GM21515 (cell line): Measurements from ENCODE around the gene SHB.

Experiments used
- ATAC-seq: cut with Tn5 transposase; IDR thresholded peaks from one replicate; pipeline ENCODE4 v1.9.1; 2021; ENCODE audit not compliant: unreplicated experiment

SHB gene

DNA sequence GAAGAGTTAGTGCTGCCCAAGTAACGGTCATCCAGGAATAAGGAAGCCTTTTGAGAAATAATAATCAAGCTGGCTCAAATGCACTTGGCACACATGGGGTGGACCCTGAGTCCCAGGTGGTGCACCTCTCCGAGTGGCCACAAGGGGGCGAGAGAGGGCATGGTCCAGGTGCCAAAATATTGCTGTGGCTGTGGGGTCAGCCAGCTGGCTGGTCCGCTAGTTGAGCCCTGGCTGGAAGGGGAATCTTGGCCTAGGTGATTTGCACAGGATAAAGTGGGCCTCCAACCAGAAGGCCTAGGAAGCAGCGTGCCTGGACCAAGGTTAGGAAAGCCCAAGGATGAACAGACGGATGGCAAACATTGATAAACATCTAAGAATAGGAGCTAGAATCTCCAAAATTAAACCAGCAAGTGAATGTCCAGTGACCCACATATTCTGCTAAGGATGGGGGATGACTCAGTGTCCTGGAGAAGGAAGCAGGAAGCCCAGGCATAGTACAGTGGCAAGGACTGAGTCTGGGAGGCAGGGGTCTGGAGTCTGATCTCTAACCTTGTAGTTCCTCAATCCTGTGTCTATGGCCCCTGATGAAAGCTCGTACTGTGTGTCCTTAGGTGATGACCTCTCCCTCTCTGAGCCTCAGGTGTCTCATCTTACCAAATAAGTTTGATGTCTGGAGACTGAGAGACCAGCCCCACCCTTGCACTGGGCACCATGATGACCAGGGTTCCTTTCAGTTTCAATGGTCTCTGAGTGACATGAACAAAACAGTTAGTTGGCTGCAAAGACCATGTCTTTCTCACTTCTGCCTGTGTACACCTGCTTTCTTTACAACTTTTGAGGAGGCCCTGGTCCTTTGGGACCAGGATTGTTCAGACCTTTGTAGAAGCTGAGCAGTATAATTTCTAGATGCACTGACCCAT, 19.2 kb upstream of the SHB start:
- peak; percentile 45 for ATAC-seq

DNA sequence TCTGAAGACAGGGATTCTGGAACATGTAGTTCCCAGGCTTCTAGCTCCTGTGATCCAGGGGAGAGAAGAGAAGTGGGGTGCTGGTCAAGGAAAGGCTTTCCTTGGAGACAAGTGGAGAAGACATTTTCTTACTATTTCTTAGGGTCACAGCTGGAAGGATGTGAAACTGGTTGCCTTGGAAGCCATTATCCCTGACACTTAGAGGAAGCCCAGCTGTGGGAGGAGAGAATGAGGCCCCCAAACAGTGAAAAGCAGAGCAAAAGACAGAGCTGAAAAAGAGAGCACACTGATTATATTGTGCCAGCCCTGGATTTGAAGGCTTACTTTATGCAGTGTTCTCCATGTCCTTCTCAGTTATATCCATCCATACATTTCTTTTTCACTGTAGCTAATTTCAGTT, 17.5 kb upstream of the SHB start:
- no peak for ATAC-seq

DNA sequence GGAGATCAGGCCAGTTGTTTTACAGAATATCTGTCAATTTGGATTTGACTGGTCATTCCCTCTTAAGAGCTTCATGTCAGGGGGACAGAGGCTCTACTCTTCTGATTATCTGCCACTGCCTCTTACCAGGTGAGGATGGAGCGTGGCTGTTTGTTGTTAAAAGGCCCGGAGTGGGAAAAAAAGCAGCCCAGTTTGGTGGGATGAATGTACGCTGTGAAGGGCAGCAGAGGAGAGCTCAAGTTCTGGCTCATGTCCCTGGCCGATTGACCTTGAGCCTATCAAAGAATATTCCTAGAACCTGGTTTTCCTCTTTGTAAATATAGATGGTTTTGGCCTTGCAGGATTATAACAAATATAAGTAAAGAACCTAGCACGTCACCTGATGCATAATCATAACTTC, 16.3 kb upstream of the SHB start:
- no peak for ATAC-seq

DNA sequence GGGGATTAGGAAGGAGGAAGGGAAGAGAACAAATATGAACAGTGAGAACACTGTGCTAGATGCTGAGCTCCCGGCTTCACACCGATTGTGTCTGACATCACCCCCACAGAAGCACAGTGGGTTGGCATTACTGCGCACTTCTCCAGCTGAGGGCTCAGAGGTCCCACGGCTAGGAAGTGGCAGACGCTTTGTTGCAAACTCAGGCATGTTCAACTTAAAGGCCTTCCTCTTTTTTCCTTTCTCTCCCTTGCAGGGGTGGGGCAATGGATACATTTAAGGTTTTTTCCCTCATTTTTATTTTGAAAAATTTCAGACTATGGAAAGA, 15.5 kb upstream of the SHB start:
- ATAC-seq: no peak

DNA sequence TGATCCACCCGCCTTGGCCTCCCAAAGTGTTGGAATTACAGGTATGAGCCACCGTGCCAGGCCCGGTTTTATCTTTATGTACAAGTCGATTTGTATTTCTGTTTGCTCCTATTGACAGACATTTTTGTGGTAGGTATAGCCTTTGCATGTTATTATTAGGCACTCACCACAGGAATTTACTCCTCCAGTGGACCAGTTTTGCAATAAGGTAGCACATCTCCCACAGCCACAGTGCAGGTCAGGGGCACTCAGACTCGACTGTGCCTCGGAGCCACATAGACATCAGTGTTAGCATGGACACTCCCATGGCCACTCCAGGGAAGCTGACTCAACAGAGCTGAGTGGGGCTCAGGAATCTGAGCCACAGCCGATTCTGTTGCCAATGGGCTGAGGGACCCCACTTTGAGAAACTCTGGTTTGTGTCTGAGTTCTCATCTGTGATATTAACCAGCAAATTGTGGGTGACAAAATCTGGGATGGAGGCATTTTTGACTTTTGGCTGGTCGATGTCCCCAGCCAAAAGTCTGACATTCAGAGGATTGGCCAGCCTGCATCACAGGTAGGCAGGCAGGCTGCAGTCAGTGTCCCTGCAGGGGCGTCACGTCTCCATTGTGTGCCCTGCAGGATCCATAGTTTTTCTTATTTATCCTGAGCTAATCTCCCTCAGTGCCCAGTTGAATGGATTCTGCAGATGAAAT, 15.0 kb upstream of the SHB start:
- no peak for ATAC-seq

DNA sequence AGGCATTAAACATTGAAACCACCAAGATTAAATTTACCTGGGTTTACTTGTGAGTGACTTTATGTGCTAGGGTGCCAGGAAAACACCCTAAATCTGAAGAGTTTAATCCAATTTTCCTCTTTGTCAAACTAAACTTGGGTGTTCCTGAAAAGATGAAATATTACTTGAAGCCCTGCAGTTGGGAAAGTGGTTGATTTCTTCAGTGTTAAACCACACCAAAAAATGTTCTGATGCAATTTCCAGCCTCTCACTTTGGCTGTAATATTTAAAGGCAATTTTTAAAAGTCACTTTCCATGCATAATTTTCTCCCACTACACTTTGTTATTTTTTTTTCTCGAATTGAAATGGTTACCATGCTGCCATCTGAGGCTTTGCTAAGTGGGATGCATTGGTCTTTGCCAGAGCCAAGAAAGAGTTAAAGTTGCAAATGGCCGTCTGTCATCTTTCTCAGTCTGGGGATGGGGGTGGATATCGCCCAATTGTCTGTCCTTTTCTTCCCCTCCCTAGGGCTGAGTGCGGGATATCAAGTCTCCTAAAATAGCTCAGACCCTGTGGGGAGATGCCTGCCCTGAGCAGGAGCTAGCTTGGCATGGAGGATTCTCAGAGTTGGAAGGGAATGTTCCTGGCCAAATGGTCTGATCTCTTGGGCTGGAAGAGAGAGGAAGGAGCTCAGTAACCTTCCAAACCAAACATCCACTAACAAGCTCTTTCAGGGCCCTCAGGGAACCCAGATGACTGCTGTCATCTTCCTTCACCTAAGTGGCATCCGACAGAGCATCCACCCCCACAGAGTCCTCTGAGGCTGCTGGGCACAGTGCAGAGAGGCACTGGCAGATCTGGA, 13.6 kb upstream of the SHB start:
- ATAC-seq: no peak

DNA sequence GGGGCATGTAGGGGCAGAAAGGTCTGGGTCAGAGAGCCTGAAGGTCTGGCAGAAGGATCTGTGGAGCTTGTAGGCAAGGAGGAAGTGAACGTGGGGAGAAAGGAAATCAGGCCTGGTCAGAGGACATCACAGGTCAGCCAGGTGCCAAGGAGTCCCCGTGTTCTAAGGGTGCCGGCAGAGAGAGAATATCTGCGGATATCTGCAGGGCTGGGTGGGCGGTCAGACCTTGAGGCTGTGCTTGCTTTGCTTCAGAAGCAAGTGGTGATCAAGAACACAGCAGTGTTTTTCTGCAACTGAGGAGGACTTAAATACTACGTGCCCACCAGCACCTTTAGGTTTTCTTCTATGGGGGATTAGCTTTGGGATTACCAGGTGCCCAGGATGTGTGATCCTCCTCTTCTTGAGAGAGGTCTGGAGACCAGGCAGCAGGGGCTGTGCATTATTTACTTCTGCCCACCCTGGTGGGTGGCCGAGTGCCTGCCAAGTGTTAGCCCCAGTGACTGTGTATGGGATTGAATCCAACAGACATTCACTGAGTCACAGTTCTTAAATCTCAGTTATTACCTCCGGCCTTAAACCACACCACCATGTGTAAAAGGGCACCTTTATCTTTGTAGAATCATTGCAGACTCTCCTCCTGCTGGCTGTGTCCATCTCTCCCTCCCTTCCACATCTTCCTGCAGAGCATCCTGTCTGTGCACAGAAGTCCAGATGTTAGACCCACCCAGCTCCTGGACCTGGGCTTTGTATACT, 12.5 kb upstream of the SHB start:
- ATAC-seq: no peak

DNA sequence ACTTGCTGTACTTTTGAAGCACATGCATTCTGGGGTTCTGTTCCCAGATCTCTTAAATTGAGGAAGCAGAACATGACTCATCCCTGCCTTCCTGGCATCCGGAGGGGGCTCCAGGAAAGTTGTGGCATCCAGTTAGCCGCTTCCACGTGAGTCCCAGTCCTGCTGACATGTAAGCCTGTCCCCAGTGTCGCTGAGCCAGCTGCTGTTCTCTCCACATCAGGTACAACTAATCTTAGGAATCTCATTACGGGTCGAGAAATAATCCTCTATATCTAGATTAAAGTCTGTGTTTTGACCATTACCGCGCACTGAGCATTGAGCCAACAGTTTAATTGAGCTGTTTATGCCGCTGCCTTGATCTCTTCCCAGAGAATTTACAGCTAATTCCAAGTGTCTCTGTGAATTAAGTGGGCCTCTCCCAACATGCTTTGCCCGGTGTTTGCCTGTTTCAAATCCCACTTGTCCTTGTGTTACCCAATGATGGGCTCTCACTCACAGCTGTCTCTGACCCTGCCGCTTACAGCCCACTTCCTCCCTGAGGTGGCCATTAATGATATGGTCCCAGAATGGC, 10.5 kb upstream of the SHB start:
- no peak for ATAC-seq

DNA sequence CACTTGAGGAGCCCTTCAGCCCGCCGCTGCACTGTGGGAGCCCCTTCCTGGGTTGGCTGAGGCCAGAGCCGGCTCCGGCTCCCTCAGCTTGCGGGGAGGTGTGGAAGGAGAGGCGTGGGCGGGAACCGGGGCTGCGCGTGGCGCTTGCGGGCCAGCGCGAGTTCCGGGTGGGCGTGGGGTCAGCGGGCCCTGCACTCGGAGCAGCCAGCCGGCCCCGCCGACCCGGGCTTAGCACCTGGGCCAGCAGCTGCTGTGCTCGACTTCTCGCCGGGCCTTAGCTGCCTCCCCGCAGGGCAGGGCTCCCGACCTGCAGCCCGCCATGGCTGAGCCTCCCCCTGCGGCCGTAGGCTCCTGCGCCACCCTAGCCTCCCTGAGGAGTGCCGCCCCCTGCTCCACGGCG, 6.2 kb upstream of the SHB start:
- ATAC-seq: no peak

DNA sequence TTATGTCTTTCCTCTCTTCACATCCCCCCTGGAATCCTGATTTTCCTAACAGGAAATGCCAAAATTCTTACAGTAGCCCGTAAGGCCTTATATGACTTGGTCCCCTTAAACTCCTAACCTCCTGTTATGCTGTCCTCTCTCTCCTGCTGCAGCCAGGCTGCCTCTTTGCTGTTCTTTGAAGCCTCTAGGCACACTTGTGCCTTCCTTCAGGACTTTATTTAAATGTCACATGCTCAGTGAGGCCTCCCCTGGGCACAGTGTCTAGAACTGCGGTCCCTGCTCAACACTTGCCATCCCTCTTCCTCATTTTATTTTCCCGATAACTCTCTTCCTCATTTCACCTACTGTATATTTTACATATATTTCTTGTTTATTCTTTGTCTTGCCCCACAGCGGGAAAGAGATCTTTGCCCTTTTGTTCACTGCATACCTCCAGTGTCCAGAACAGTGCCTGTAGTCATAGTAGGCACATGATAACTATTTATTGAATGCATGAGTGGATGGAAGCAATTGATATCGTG, 5.5 kb upstream of the SHB start:
- ATAC-seq: no peak

DNA sequence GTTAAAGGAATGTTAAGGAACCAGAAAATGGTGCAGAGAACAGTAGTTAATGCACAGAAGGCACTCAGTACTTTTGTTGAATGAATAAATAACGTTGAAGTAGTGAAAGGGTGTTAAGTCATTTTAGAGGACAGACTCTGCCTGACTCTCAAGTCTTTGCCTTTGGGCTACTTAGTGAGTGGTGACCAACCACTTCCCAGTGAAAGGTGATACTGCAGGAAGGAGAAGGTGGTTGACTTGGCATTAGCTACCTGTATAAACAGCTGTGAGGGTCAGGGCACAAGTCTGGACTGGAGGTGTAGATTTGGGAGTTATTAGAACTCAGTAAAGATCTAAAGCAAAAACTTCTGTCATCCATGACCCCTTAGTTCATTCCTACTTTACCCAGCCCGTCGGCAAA, 4.9 kb upstream of the SHB start:
- ATAC-seq: no peak

DNA sequence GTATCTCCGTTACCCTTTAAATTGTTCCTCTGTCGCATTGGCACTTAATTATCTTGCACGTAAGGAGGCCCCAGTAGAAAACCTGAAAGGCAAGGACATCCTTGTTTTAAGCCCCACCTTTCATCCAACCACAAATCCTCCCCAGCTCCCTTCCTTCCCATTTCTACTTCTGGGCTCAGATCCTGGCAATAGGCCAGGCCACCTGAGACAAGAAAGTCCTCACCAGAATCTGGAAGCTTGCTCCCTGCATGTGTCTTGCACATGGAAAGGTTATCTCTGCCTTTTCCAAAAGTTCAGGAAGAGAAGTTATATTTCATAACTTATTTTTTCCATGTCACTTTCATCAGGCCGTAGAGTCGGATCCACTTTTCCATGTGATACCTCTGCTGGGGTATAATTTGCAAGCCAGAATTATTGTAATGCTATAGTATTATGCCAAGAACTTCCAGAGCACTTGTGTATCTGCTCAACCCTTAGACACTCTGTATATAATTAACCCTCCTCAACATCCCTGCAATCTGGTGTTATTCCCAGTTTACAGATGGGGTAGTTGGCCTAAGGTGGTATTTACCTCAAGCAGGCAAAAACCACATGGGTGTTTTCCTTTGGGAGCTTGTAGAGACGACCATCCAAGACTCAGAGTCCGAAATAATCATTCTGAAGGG, 2.6 kb upstream of the SHB start:
- no peak for ATAC-seq

DNA sequence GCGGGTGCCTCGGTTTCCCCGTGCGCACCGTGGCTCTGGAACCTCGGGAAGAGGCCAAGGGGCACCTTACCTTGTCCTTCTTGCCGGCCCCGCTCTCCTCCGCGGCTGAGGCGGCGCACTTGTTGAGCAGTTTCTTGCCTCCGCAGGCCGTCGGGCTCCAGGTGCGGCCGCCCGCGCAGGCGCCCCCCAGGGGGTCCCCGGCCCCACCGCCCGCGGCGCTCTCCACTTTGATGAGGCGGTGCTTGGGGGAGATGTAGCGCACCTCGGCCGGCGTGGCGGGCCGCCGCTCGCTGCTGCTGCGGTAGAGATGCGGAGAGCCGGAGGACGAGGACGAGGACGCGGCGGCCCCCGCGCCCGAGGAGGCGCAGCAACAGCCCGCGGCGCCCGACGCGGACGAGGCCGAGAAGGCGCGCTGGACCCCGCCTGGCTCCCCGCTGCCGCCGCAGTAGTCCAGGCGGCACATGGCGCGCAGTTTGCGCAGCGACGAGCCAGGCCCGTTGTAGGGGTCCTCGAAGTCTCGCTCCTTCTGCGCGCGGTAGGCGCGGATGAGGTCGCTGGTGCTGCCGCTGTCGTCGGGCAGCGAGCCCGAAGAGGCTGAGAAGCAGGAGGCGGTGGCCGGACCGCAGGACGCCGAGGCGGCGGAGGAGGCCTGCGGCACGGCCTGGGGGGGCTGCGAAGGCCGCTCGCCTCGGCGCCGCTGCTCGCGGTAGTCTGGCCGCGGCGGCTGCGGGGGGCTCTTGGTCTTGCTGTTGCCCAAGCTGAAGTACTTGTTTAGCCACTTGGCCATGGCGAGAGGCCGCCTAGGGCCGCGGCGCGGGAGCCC, 957 bp downstream of the SHB start:
- ATAC-seq: no peak

DNA sequence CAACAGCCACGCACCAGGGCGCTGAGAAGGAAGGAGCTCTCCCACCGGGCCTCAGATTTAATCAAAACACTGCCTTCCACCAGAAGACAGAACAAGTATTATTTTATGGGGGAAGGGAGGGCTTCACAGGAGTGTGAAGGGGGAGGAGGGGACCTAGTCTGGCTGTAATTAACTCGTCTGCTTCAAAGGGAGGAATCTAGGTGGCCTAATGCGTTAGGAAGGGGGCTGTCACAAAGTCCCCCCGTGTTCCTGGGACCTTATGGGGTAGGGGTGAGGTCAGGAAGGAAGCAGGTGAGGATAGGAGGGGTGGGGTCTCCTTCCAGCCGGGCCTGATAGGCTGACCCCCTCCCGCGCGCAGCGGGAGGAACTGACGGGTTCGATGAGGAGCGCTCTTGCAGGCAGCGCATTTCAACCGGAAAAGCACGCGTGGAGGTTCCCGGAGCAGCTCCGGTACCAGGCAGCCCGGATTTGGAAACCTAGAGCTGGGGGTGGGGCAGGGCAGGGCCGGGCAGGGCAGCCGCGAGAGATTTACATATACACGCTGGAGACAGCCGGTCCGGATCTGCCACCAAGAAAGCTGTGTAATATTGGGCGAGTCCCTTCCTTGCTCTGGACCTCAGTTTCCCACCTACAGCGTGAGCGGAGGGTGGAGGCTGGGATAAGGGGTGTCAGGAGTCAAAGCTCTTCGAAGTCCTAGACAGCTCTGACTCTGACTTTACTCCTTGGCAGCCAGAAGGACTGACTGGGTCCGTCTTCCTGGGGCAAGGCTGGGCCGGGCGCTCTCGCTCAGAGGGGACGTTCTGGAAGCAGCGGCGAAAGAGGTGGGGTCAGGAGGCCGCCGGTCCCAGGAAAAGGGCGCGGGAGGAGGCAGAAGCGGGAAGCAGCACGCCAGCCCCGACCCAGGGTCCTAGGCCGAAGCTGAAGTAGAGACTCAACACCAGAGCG, 1.8 kb downstream of the SHB start:
- no peak for ATAC-seq

DNA sequence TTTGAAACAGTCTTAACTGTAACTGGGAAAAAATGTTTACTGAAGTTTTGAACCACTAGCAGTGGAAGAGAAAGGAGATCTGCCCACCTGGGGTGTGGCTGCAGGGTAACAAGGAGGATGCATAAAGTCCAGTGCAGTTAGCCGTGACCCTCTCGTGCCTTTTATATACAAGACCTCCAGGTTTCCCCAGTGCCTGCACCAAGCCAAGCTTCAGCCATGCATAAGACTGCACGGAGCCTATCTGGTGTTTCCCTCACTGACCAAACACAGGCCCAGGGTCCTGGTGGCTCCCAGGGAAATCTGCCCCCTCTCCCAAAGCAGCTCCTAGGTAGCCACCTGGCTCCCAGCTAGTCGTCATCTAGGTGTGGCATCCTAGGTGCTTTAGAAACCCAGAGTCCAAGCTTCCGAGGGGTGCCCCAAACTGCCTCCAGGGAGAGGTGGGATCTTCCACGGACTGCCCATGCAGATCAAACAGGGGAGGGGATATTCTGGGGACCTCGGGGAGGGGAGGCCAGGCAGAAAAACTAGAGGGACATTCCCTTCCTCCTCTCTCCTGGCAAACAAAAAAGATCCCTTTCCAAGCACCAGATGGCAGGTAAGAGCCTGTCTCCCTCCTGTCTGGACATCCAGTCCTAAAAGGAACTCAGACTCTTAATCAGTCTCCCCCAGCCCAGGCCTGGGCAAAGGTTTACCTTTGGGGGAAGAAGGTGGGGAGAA, 2.7 kb downstream of the SHB start:
- ATAC-seq: no peak

DNA sequence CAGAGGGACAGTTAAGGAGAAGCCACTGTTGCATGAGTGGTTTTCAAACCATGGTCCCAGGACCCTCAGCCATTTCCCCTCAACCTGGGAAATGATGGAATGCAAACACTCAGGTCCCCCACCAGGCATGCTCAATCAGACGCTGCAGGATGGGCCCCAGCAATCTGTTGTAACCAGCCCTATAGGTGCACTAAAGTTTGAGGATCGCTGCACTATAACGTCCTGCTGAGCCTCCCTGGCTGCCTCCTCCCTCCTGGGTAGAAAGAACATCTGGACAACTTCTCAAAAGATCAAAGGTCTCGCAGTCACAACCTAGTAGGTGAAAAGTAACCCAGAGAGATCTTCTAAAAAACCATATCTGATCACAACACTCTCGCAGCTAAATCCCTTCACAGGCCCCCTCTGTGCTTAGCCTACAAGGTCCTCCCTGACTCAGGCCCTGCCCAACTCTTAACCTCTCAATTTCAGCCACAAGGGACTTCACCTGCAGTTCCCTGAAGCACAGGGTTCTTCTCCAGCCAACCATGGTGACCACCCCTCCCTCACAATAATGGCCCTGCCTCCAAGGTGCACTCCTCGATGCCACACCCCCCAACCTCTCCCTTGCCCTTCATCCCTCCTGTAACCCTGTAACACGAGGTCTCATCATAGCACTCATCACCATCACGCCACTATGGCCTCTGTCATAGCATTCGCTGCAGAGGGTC, 3.5 kb downstream of the SHB start:
- peak; percentile 32 for ATAC-seq
